ENCODE data around the gene RAB38.

RAB38 gene

DNA sequence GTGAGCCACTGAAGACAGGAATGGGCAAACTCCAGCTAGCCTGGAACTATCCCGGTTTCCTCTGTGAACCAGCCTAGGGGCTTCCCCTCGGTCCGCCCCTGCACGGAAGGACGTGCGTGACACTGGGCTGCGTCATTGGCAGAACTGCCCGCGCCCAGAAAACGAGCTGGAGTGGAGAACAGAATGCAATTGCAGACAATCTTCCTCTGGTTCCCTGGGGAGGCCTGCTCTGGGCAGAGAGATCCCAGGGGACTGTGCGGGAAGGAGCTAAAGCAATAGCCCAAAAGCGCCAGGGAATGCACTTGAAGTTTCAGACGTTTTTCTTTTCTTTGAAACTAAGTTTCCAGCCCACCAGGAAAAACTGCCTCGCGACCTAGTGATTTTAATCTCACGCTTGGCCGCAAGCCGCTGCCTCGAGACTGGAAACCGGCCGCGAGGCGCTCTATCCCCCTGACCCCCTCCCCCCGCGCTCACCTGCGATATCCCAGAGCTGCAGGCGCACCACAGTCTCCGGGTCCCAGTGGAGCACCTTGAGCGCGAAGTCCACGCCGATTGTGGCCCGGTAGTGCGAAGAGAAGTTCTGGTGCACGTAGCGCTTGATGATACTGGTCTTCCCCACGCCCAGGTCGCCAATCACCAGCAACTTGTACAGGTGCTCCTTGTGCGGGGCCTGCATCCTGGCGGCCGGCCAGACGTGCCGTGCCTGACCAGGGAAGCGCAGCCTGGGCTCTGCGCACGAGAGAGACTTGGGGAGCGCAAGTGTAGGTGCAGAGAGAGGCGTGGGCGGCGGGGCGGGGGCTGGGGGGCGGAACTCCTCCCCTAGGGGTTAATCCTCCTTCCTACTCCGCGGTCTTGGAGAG, at the start of gene RAB38:
TSS of gene RAB38 (minus strand) at position 735 of the 860 bp plus-strand sequence. CDS start at position 676, 59 bp downstream.
- H3K27ac ChIP-seq: no peak within 1 kb of the TSS
- TF ChIP-seq CTCF (conservative IDR thresholded peaks at IDR 0.05): no peak

DNA sequence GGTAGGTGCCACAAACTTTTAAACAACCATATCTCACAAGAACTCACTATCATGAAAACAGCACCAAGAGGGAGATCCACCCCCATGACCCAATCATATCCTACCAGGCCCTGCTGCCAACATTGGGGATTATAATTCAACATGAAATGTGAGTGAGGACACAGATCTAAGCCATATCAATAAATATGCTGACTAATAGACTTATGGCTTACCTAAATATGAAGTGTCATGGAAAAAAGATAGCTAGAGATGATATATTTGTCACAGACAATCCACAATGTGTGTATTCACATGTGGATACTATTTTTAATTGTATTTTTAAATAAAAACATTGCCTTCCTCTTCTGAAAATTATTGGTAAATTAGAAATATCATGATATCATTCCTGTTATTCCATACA, 38.2 kb upstream of the RAB38 start:
- TF ChIP-seq CTCF (conservative IDR thresholded peaks at IDR 0.05): no peak
- no peak overlapping the region for H3K27ac ChIP-seq

DNA sequence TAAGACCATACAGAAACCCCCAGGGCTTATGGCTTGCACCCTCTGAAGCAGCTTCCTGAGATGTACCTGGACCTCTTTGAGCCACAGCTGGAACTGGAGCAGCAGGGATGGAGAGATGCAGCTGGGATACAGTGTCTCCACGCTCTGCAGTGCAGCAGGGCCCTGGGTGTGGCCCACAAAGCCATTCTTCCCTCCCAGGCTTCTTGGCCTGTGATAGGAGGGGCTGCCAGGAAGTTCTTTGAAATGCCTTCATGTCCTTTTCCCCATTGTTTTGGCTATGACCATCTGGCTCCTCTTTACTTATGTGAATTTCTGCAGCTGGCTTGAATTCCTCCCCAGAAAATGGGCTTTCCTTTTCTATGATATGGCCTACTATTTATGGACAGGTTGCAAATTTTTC, 37.1 kb upstream of the RAB38 start:
- TF ChIP-seq CTCF (conservative IDR thresholded peaks at IDR 0.05): no peak
- no peak overlapping the region for H3K27ac ChIP-seq

DNA sequence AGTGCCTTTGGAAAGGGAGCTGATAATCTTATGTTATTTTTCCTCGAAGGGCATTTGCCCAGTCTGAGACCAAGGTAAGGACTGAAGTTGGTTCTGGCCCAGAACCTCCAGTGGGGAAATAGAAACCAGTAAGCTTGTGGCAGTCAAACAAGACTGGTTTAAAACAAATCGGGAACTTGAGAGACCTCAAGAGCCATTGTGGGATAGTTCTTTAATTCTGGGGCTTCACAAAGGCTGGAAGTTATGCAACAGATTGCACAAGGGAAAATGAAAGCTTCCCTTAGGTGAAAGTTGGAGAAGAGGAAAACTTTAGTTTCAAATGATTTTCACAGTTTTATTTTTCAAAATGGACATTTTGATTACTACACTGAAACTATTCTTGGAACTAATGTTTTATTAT, 33.5 kb upstream of the RAB38 start:
- no peak for TF ChIP-seq CTCF (conservative IDR thresholded peaks at IDR 0.05)
- H3K27ac ChIP-seq: no peak overlapping the region

DNA sequence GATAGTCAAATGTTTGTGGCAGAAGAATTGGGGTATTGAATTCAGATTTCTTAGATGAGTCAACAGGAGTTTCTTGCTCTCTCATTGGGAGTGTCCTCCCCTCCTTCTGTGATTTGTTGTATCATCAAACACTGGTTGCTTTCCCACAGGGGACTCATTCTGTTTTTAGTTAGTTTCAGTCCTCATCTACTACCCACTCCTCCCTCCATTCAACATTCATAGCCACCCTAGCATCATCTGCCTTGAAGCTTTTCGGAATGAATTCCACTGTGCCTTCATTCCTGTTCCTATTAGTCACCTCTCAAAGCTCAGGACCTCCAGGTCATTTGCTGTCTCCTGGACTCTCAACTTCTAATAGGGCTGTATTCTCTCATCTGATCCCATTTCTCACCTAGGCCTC, 31.5 kb upstream of the RAB38 start:
- no peak for TF ChIP-seq CTCF (conservative IDR thresholded peaks at IDR 0.05)
- H3K27ac ChIP-seq: no peak overlapping the region

DNA sequence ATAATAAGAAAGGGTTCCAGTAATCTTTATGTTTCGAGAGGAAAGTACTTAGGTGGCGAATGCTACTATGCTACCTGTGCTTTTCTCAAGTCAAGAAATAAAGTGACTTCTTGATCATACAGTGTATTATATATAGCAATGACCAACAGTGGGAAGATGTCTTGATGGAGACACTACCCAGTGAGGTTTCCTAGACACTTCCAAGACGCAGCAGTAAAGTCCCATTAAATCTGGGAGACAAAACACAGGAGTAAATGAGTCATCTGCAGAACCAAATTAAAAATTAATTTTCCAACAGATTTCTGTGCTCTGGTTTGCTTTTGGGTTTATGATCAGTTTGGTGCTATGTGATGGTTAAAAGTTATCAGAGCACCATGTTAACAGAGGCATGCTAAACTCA, 29.1 kb upstream of the RAB38 start:
- TF ChIP-seq CTCF (conservative IDR thresholded peaks at IDR 0.05): no peak
- no peak overlapping the region for H3K27ac ChIP-seq

DNA sequence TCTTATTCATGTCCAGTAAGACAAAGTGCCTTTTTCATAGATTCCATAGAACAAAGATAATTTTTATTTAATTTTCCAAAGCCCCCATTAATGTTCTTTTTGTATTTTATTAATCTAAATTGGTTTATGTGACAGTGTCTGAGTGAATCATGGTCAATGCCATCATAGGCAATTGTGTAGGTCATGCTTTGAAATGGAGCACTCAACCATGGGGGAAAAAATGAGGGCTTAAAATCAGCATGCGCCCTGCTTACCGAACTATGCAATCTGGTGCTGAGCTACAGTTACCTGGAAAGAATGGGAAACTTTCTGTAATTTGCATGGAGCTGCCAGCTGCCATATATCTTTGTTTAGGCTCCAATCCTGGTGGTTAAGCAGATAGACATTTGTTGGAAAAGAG, 28.4 kb upstream of the RAB38 start:
- no peak for TF ChIP-seq CTCF (conservative IDR thresholded peaks at IDR 0.05)
- H3K27ac ChIP-seq: no peak overlapping the region
